CD4-positive, alpha-beta T cell (primary cell): ENCODE data around the gene DHX9. TPM values are rescaled to one million over a fixed set of nuclear protein-coding genes. Genes with fewer than 3 reads are reported as not detected.

Source experiments
- ATAC-seq: fragments of 200-7000 bp; cut with Tn5 transposase; one replicate; pipeline ENCODE4 v1.10.0; 2022; ENCODE audit warnings: mild to moderate bottlenecking; ENCODE audit not compliant: poor library complexity
- CTCF ChIA-PET: fragments of 350-600 bp; sonication (Branson Sonifier 250); formaldehyde crosslinking; loops from one replicate; lab custom pipeline; 2021; ENCODE audit warnings: antibody characterized with exemption, inconsistent platforms; lab: Charles Lee
- POLR2A ChIA-PET: fragments of 350-600 bp; sonication (Branson Sonifier 250); formaldehyde crosslinking; loops from one replicate; lab custom pipeline; 2021; ENCODE audit warnings: antibody characterized with exemption, inconsistent platforms; lab: Charles Lee
- DNase-seq, 14 experiments: peaks; one replicate each; pipeline ENCODE4 v3.0.0-alpha.2; 2013 to 2020; ENCODE audit warnings: mixed read lengths in 2 of 14
- H3K27ac ChIP-seq, 2 donors: one replicate each; pipeline versions ENCODE4 v1.5.1 to v1.7.0; 2013; ENCODE audit warnings: low read length in 2 of 2, low read depth in 1 of 2, mild to moderate bottlenecking in 1 of 2
- H3K27me3 ChIP-seq, 2 experiments: 1 replicate in 1 of 2; 2 replicates in 1 of 2; pipeline versions ENCODE4 v1.6.1 to v1.7.0; 2013; ENCODE audit warnings: low read length in 2 of 2, control low read depth in 1 of 2, mild to moderate bottlenecking in 1 of 2, moderate library complexity in 1 of 2; ENCODE audit not compliant: insufficient read depth in 2 of 2, control insufficient read depth in 1 of 2
- H3K36me3 ChIP-seq: one replicate; pipeline ENCODE4 v1.6.1; 2013; ENCODE audit warnings: low read length, control low read depth; ENCODE audit not compliant: insufficient read depth
- H3K4me1 ChIP-seq: one replicate; pipeline ENCODE4 v1.6.1; 2013; ENCODE audit warnings: low read length, control low read depth; ENCODE audit not compliant: insufficient read depth
- H3K4me3 ChIP-seq: one replicate; pipeline ENCODE4 v1.5.1; 2013; ENCODE audit warnings: mild to moderate bottlenecking, low read length, moderate library complexity
- H3K9me3 ChIP-seq, 2 experiments: 1 replicate in 1 of 2; 2 replicates in 1 of 2; pipeline versions ENCODE4 v1.6.1 to v1.7.0; 2013; ENCODE audit warnings: low read length in 2 of 2, mild to moderate bottlenecking in 2 of 2, control low read depth in 1 of 2, moderate library complexity in 1 of 2; ENCODE audit not compliant: control insufficient read depth in 1 of 2, insufficient read depth in 1 of 2
- H3K27ac Mint-ChIP-seq: one replicate; pipeline ENCODE4 v1.8.0; 2020; ENCODE audit warnings: mixed read lengths
- H3K27me3 Mint-ChIP-seq: one replicate; pipeline ENCODE4 v1.8.0; 2021; ENCODE audit warnings: mixed read lengths
- H3K36me3 Mint-ChIP-seq: one replicate; pipeline ENCODE4 v1.8.0; 2021; ENCODE audit warnings: low read depth, mixed read lengths
- H3K4me1 Mint-ChIP-seq: one replicate; pipeline ENCODE4 v1.8.0; 2021; ENCODE audit warnings: low read depth, mixed read lengths
- H3K4me3 Mint-ChIP-seq: one replicate; pipeline ENCODE4 v1.8.0; 2020; ENCODE audit warnings: mild to moderate bottlenecking, mixed read lengths
- H3K9me3 Mint-ChIP-seq: one replicate; pipeline ENCODE4 v1.8.0; 2020; ENCODE audit warnings: mixed read lengths
- intact Hi-C, 2 experiments: fragments of 100-400 bp; cut with DNase I in 1 of 2; cut with micrococcal nuclease in 1 of 2; formaldehyde crosslinking; loops; one replicate each; pipeline versions ENCODE4 v1.15.1 to v1.9.0; 2023 to 2025; cut with DNase I, micrococcal nuclease
- total RNA-seq, 174 experiments: library from RNA in 2 of 174; stranded (reverse) in 2 of 174; gene quantifications; one replicate each; pipeline ENCODE4 v1.2.3 and lab custom pipeline; 2021 to 2026
- TF ChIP-seq, protein P1 (sequence below): fragments of 200-600 bp; IDR thresholded peaks from one replicate; pipeline ENCODE4 v1.8.0; 2022; ENCODE audit warnings: antibody characterized with exemption, mild to moderate bottlenecking

The DHX9 gene
- total RNA-seq, 2 experiments from 2014 or later: 338 to 353 TPM

DNA sequence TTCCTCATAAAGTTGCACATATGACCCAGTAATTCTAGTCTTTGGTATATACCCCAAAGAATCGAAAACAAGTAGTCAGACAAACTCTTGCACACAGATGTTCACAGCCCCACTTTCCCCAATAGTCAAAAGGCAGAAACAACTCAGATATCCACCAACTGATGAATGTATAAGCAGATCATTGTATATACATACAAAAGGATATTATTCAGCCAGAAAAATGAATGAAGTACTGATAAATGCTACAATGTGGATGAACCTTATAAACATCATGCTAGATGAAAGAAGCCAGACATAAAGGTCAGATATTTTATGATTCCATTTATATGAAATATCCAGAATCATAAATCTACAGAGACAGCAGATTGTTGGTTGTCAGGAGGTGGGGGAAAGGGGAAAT, 86.5 kb downstream of the DHX9 start:
- Mint-ChIP-seq H3K27ac (no peak overlapping the region), H3K4me1 (no peaks in the 10 kb centered on the region), H3K36me3 (no peaks in the 10 kb centered on the region), H3K9me3 (no peaks in the 10 kb centered on the region), H3K27me3 (peaks cover 35% of the 10 kb centered on the region), H3K4me3 (no peak overlapping the region)
- no peaks in the 10 kb centered on the region for H3K9me3 ChIP-seq
- ChIA-PET POLR2A (no interaction called here), CTCF (no interaction called here)
- TF ChIP-seq, protein P1, sequence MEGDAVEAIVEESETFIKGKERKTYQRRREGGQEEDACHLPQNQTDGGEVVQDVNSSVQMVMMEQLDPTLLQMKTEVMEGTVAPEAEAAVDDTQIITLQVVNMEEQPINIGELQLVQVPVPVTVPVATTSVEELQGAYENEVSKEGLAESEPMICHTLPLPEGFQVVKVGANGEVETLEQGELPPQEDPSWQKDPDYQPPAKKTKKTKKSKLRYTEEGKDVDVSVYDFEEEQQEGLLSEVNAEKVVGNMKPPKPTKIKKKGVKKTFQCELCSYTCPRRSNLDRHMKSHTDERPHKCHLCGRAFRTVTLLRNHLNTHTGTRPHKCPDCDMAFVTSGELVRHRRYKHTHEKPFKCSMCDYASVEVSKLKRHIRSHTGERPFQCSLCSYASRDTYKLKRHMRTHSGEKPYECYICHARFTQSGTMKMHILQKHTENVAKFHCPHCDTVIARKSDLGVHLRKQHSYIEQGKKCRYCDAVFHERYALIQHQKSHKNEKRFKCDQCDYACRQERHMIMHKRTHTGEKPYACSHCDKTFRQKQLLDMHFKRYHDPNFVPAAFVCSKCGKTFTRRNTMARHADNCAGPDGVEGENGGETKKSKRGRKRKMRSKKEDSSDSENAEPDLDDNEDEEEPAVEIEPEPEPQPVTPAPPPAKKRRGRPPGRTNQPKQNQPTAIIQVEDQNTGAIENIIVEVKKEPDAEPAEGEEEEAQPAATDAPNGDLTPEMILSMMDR: no peak
- H3K4me3 ChIP-seq: no peak overlapping the region
- no peak overlapping the region for H3K27ac ChIP-seq
- ATAC-seq (no peak), DNase-seq (no peak)
- no peaks in the 10 kb centered on the region for H3K4me1 ChIP-seq
- intact Hi-C loops: no loop called here
- peaks cover 0 to 6% of the 10 kb centered on the region in 2 experiments for H3K27me3 ChIP-seq
- H3K36me3 ChIP-seq: no peaks in the 10 kb centered on the region

- Mint-ChIP-seq H3K4me3 (no peak overlapping the region), H3K9me3 (no peaks in the 10 kb centered on the region), H3K27me3 (peaks cover 18% of the 10 kb centered on the region), H3K27ac (no peak overlapping the region), H3K4me1 (no peaks in the 10 kb centered on the region), H3K36me3 (no peaks in the 10 kb centered on the region)
- Histone ChIP-seq H3K4me3 (no peak overlapping the region), H3K9me3 (no peaks in the 10 kb centered on the region), H3K4me1 (no peaks in the 10 kb centered on the region), H3K36me3 (no peaks in the 10 kb centered on the region), H3K27ac (no peak overlapping the region), H3K27me3 (peaks cover 0 to 3% of the 10 kb centered on the region in 2 experiments)
- ATAC-seq: no peak
- no peak for DNase-seq
- TF ChIP-seq, protein P1: no peak
- ChIA-PET POLR2A (no interaction called here), CTCF (no interaction called here)
- intact Hi-C loops: no loop called here
Observed at GRCh38 chr1:182927693-182928433, 88.7 kb downstream of the DHX9 start.

DNA sequence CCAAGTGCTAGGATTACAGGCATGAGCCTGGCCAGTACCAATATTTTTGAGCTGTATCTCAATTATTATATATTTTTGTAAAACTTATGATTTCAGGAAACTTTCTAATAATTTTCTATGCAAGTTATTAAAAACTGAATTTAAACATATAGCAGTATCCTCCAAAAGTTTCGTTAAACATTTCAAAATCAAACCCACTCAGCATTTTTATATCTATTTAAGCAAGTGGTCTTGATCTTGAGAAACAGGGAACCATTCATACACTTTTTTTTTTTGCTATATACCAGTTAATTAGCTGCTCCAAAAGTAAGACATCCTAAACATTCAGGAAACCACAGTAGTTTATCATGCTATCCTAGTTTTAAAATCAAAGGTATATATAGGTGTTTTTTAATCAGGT, 91.8 kb downstream of the DHX9 start:
- intact Hi-C loops: no loop called here
- ChIA-PET POLR2A (no interaction called here), CTCF (no interaction called here)
- H3K27ac Mint-ChIP-seq: no peak overlapping the region
- TF ChIP-seq, protein P1: no peak
- H3K9me3 ChIP-seq: no peaks in the 10 kb centered on the region
- no peak for DNase-seq
- ATAC-seq: no peak
- no peak overlapping the region for H3K4me3 ChIP-seq
- H3K27me3 ChIP-seq: no peaks in the 10 kb centered on the region
- H3K9me3 Mint-ChIP-seq: peaks cover 8% of the 10 kb centered on the region
- no peak overlapping the region for H3K27ac ChIP-seq
- no peaks in the 10 kb centered on the region for H3K4me1 ChIP-seq
- H3K27me3 Mint-ChIP-seq: peaks cover 18% of the 10 kb centered on the region
- no peaks in the 10 kb centered on the region for H3K36me3 Mint-ChIP-seq
- no peaks in the 10 kb centered on the region for H3K36me3 ChIP-seq
- no peak overlapping the region for H3K4me3 Mint-ChIP-seq
- H3K4me1 Mint-ChIP-seq: no peaks in the 10 kb centered on the region
